Calu3 (cell line): ENCODE measurements around the gene GNG12. TPM values are rescaled to one million over a fixed set of nuclear protein-coding genes. Genes with fewer than 3 reads are reported as not detected.

ENCODE experiments used
- BruUV-seq: library from RNA; stranded (reverse); fragments of 400-500 nt; replicated peaks from 2 replicates; lab custom pipeline; 2021; lab: Mats Ljungman, UMichigan
- CTCF ChIA-PET: fragments of 300-600 bp; sonication (Branson Sonifier 250); formaldehyde crosslinking; loops from one replicate; lab custom pipeline; 2022; ENCODE audit warnings: antibody characterized with exemption; lab: Charles Lee
- DNase-seq: peaks from one replicate; pipeline ENCODE4 v3.0.0; 2022
- H3K27ac Mint-ChIP-seq: one replicate; pipeline ENCODE4 v1.8.0; 2022; ENCODE audit warnings: mixed read lengths; ENCODE audit not compliant: unreplicated experiment
- H3K27me3 Mint-ChIP-seq: one replicate; pipeline ENCODE4 v1.8.0; 2022; ENCODE audit warnings: mixed read lengths; ENCODE audit not compliant: unreplicated experiment
- H3K36me3 Mint-ChIP-seq: one replicate; pipeline ENCODE4 v1.8.0; 2022; ENCODE audit warnings: mild to moderate bottlenecking, moderate library complexity, mixed read lengths; ENCODE audit not compliant: insufficient read depth, unreplicated experiment
- H3K4me1 Mint-ChIP-seq: one replicate; pipeline ENCODE4 v1.8.0; 2022; ENCODE audit warnings: mild to moderate bottlenecking, low read depth, mixed read lengths; ENCODE audit not compliant: unreplicated experiment
- H3K4me3 Mint-ChIP-seq: one replicate; pipeline ENCODE4 v1.8.0; 2022; ENCODE audit warnings: mild to moderate bottlenecking, low read depth, moderate library complexity, mixed read lengths; ENCODE audit not compliant: unreplicated experiment
- H3K9me3 Mint-ChIP-seq: one replicate; pipeline ENCODE4 v1.8.0; 2022; ENCODE audit warnings: low read depth, mixed read lengths; ENCODE audit not compliant: unreplicated experiment
- CTCF ChIP-seq: fragments of 200-600 bp; IDR thresholded peaks from one replicate; pipeline ENCODE4 v1.8.0; 2022; ENCODE audit warnings: antibody characterized with exemption; ENCODE audit not compliant: unreplicated experiment
- intact Hi-C: fragments of 100-400 bp; cut with micrococcal nuclease; formaldehyde crosslinking; loops from one replicate; pipeline ENCODE4 v1.10.0; 2022; ENCODE audit not compliant: unreplicated experiment
- total RNA-seq: library from RNA; stranded (reverse); gene quantifications from 2 replicates; pipeline ENCODE4 v1.2.3, GENCODE V29; 2022

GNG12 gene
- total RNA-seq, 1 experiment from 2014 or later: 85.6 TPM

GRCh38 chr1:67704351-67704750, 128.9 kb downstream of the GNG12 start:
- Mint-ChIP-seq H3K27ac (peak overlapping the region; percentile 60), H3K4me1 (peaks cover 25% of the 10 kb centered on the region), H3K4me3 (no peak overlapping the region), H3K36me3 (peaks cover 36% of the 10 kb centered on the region), H3K27me3 (no peaks in the 10 kb centered on the region), H3K9me3 (no peaks in the 10 kb centered on the region)
- TF ChIP-seq CTCF: no peak
- no peak for DNase-seq
- intact Hi-C loops: no loop called here
- CTCF ChIA-PET: interaction anchor here (1.0 kb wide), 1 partner anchor 143 kb away, joined by 3 read pairs; no protein-coding TSS in a partner anchor
- no TSS peak for BruUV-seq

- H3K27ac Mint-ChIP-seq: no peak overlapping the region
- peaks cover 15% of the 10 kb centered on the region for H3K4me1 Mint-ChIP-seq
- BruUV-seq: no TSS peak
- DNase-seq: no peak
- H3K9me3 Mint-ChIP-seq: no peaks in the 10 kb centered on the region
- intact Hi-C loops: no loop called here
- no peak overlapping the region for H3K4me3 Mint-ChIP-seq
- no peak for TF ChIP-seq CTCF
- H3K36me3 Mint-ChIP-seq: peaks cover 38% of the 10 kb centered on the region
- CTCF ChIA-PET: no interaction called here
- H3K27me3 Mint-ChIP-seq: no peaks in the 10 kb centered on the region
Observed at GRCh38 chr1:67701876-67702275, 131.4 kb downstream of the GNG12 start.

GRCh38 chr1:67700692-67701410, 132.4 kb downstream of the GNG12 start:
- BruUV-seq: no TSS peak
- CTCF ChIA-PET: interaction anchor here (0.9 to 1.3 kb wide), 6 partner anchors 10 to 168 kb away, joined by 3 to 6 read pairs (median 4); no protein-coding TSS in a partner anchor
- Mint-ChIP-seq H3K4me3 (peak overlapping the region; percentile 4), H3K9me3 (no peaks in the 10 kb centered on the region), H3K27ac (peak overlapping the region; percentile 73), H3K27me3 (no peaks in the 10 kb centered on the region), H3K4me1 (peaks cover 15% of the 10 kb centered on the region), H3K36me3 (peaks cover 32% of the 10 kb centered on the region)
- intact Hi-C loops: no loop called here
- peak; percentile 44 for DNase-seq
- TF ChIP-seq CTCF: peak; percentile 42

GRCh38 chr1:67700220-67700619, 133.0 kb downstream of the GNG12 start:
- intact Hi-C loops: no loop called here
- TF ChIP-seq CTCF: no peak
- peaks cover 15% of the 10 kb centered on the region for H3K4me1 Mint-ChIP-seq
- H3K27ac Mint-ChIP-seq: peak overlapping the region; percentile 73
- H3K27me3 Mint-ChIP-seq: no peaks in the 10 kb centered on the region
- CTCF ChIA-PET: interaction anchor here (0.9 to 1.3 kb wide), 6 partner anchors 9 to 168 kb away, joined by 3 to 6 read pairs (median 4); no protein-coding TSS in a partner anchor
- no TSS peak for BruUV-seq
- H3K9me3 Mint-ChIP-seq: no peaks in the 10 kb centered on the region
- H3K4me3 Mint-ChIP-seq: no peak overlapping the region
- H3K36me3 Mint-ChIP-seq: peaks cover 25% of the 10 kb centered on the region
- DNase-seq: no peak
